ENCODE measurements around the gene CHN2. TPM values are rescaled to one million over a fixed set of nuclear protein-coding genes. Genes with fewer than 3 reads are reported as not detected.
A peak's percentile ranks its signal among the peaks of the same experiment; 100 is the strongest.

The CHN2 gene
- polyA plus RNA-seq, 1 donor from 2014 or later, result 136 TPM

- Histone ChIP-seq H3K9me2 (ENCODE audit: insufficient read depth, low read length) (no peaks in the 10 kb centered on the region), H2AFZ (ENCODE audit: low read depth, low read length) (no peak overlapping the region), H3K79me2 (replicated peaks; ENCODE audit: insufficient read depth, low read length) (peaks cover 10% of the 10 kb centered on the region), H3K4me3 (ENCODE audit: low read length) (peak overlapping the region; percentile 3), H3K9me3 (ENCODE audit: low read length) (no peaks in the 10 kb centered on the region), H3K9ac (ENCODE audit: low read length) (no peak overlapping the region), H3K4me2 (ENCODE audit: low read length) (no peak overlapping the region), H4K20me1 (ENCODE audit: insufficient read depth) (no peaks in the 10 kb centered on the region), H3F3A (ENCODE audit: insufficient read depth, low read length, poor library complexity, severe bottlenecking) (no peaks in the 10 kb centered on the region), H3K27ac (ENCODE audit: low read length) (no peak overlapping the region), H3K27me3 (ENCODE audit: insufficient read depth, low read depth, low read length) (no peaks in the 10 kb centered on the region), H3K36me3 (ENCODE audit: insufficient read depth, low read length) (no peaks in the 10 kb centered on the region)
- TF ChIP-seq RAD21 (conservative IDR thresholded peaks at IDR 0.05) (no peak), SMC3 (conservative IDR thresholded peaks at IDR 0.05; ENCODE audit: poor library complexity) (no peak), TAF1 (IDR thresholded peaks at IDR 0.05; ENCODE audit: low read depth) (no peak), POLR2AphosphoS5 (IDR thresholded peaks at IDR 0.05) (no peak), EP300 (conservative IDR thresholded peaks at IDR 0.05; ENCODE audit: poor library complexity, severe bottlenecking) (no peak), EZH2 (IDR thresholded peaks at IDR 0.05; ENCODE audit: borderline replicate concordance, insufficient read depth, low read length, poor library complexity, severe bottlenecking) (no peak), MXI1 (conservative IDR thresholded peaks at IDR 0.05; ENCODE audit: poor library complexity, severe bottlenecking) (no peak)
- TF ChIP-seq, protein P1, sequence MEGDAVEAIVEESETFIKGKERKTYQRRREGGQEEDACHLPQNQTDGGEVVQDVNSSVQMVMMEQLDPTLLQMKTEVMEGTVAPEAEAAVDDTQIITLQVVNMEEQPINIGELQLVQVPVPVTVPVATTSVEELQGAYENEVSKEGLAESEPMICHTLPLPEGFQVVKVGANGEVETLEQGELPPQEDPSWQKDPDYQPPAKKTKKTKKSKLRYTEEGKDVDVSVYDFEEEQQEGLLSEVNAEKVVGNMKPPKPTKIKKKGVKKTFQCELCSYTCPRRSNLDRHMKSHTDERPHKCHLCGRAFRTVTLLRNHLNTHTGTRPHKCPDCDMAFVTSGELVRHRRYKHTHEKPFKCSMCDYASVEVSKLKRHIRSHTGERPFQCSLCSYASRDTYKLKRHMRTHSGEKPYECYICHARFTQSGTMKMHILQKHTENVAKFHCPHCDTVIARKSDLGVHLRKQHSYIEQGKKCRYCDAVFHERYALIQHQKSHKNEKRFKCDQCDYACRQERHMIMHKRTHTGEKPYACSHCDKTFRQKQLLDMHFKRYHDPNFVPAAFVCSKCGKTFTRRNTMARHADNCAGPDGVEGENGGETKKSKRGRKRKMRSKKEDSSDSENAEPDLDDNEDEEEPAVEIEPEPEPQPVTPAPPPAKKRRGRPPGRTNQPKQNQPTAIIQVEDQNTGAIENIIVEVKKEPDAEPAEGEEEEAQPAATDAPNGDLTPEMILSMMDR (IDR thresholded peaks at IDR 0.05; ENCODE audit: poor library complexity, severe bottlenecking), result no peak
- TF ChIP-seq, protein P2, sequence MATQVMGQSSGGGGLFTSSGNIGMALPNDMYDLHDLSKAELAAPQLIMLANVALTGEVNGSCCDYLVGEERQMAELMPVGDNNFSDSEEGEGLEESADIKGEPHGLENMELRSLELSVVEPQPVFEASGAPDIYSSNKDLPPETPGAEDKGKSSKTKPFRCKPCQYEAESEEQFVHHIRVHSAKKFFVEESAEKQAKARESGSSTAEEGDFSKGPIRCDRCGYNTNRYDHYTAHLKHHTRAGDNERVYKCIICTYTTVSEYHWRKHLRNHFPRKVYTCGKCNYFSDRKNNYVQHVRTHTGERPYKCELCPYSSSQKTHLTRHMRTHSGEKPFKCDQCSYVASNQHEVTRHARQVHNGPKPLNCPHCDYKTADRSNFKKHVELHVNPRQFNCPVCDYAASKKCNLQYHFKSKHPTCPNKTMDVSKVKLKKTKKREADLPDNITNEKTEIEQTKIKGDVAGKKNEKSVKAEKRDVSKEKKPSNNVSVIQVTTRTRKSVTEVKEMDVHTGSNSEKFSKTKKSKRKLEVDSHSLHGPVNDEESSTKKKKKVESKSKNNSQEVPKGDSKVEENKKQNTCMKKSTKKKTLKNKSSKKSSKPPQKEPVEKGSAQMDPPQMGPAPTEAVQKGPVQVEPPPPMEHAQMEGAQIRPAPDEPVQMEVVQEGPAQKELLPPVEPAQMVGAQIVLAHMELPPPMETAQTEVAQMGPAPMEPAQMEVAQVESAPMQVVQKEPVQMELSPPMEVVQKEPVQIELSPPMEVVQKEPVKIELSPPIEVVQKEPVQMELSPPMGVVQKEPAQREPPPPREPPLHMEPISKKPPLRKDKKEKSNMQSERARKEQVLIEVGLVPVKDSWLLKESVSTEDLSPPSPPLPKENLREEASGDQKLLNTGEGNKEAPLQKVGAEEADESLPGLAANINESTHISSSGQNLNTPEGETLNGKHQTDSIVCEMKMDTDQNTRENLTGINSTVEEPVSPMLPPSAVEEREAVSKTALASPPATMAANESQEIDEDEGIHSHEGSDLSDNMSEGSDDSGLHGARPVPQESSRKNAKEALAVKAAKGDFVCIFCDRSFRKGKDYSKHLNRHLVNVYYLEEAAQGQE (IDR thresholded peaks at IDR 0.05; ENCODE audit: borderline replicate concordance), result no peak
Measured at GRCh38 chr7:29319719-29320521, 125.3 kb downstream of the CHN2 start.

GRCh38 chr7:29320577-29320976 is 126.0 kb downstream of the CHN2 start:
- Histone ChIP-seq H3K4me2 (ENCODE audit: low read length) (no peak overlapping the region), H3F3A (ENCODE audit: insufficient read depth, low read length, poor library complexity, severe bottlenecking) (no peaks in the 10 kb centered on the region), H3K36me3 (ENCODE audit: insufficient read depth, low read length) (no peaks in the 10 kb centered on the region), H4K20me1 (ENCODE audit: insufficient read depth) (no peaks in the 10 kb centered on the region), H3K27me3 (ENCODE audit: insufficient read depth, low read depth, low read length) (no peaks in the 10 kb centered on the region), H3K9me3 (ENCODE audit: low read length) (no peaks in the 10 kb centered on the region), H3K9ac (ENCODE audit: low read length) (no peak overlapping the region), H3K79me2 (replicated peaks; ENCODE audit: insufficient read depth, low read length) (peaks cover 10% of the 10 kb centered on the region), H3K4me3 (ENCODE audit: low read length) (no peak overlapping the region), H2AFZ (ENCODE audit: low read depth, low read length) (no peak overlapping the region), H3K9me2 (ENCODE audit: insufficient read depth, low read length) (no peaks in the 10 kb centered on the region), H3K27ac (ENCODE audit: low read length) (no peak overlapping the region)
- no peak for TF ChIP-seq EZH2 (IDR thresholded peaks at IDR 0.05; ENCODE audit: borderline replicate concordance, insufficient read depth, low read length, poor library complexity, severe bottlenecking)
- no peak for TF ChIP-seq MXI1 (conservative IDR thresholded peaks at IDR 0.05; ENCODE audit: poor library complexity, severe bottlenecking)
- TF ChIP-seq RAD21 (conservative IDR thresholded peaks at IDR 0.05), result no peak
- TF ChIP-seq, protein P1 (IDR thresholded peaks at IDR 0.05; ENCODE audit: poor library complexity, severe bottlenecking), result no peak
- TF ChIP-seq POLR2AphosphoS5 (IDR thresholded peaks at IDR 0.05), result no peak
- TF ChIP-seq TAF1 (IDR thresholded peaks at IDR 0.05; ENCODE audit: low read depth), result no peak
- TF ChIP-seq EP300 (conservative IDR thresholded peaks at IDR 0.05; ENCODE audit: poor library complexity, severe bottlenecking), result no peak
- no peak for TF ChIP-seq SMC3 (conservative IDR thresholded peaks at IDR 0.05; ENCODE audit: poor library complexity)
- TF ChIP-seq, protein P2 (IDR thresholded peaks at IDR 0.05; ENCODE audit: borderline replicate concordance), result no peak
